ENCODE results near the gene SMPDL3A.

The SMPDL3A gene

DNA sequence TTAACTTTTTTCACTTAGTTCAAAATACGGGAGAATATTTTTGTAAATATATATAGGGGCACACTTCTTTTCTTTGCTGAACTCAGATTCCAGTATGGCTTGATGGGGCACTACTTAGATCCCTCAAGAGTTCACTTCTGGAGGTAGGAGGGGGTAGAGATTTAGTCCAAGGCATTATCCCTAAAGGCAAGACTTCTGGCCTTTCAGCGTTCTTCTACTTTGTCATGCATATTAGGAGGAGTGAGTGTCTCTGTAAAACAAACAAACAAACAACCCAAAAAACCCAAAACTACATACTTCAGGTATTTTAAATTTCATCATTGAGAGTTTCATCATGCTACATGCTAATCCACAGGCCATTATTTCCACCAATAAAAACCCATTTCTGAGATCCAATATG, 32.0 kb downstream of the SMPDL3A start:
- H3K9ac ChIP-seq (ENCODE audit: low read length): no peak overlapping the region
- H3K27ac ChIP-seq (ENCODE audit: low read length): no peak overlapping the region
- H3K36me3 ChIP-seq (replicated peaks; ENCODE audit: insufficient read depth, low read length): no peaks in the 10 kb centered on the region
- no peak for DNase-seq
- H3K9me2 ChIP-seq (replicated peaks; ENCODE audit: insufficient read depth, low read length): no peaks in the 10 kb centered on the region
- no peak overlapping the region for H3K4me2 ChIP-seq (ENCODE audit: low read depth, low read length)
- H3F3A ChIP-seq (ENCODE audit: insufficient read depth, low read length): no peaks in the 10 kb centered on the region
- no peaks in the 10 kb centered on the region for H3K27me3 ChIP-seq (replicated peaks; ENCODE audit: insufficient read depth, low read length)
- no peaks in the 10 kb centered on the region for H3K9me3 ChIP-seq (replicated peaks; ENCODE audit: insufficient read depth, low read length)
- no peaks in the 10 kb centered on the region for H4K20me1 ChIP-seq (ENCODE audit: insufficient read depth, low read length)
- H3K79me2 ChIP-seq (ENCODE audit: low read length): no peaks in the 10 kb centered on the region
- no peak overlapping the region for H3K4me3 ChIP-seq (ENCODE audit: low read length)
- no peak for TF ChIP-seq EZH2phosphoT487 (IDR thresholded peaks at IDR 0.05; ENCODE audit: low read length)
- TF ChIP-seq EZH2 (optimal IDR thresholded peaks at IDR 0.05; ENCODE audit: low read depth, low read length): no peak
- TF ChIP-seq, protein P1, sequence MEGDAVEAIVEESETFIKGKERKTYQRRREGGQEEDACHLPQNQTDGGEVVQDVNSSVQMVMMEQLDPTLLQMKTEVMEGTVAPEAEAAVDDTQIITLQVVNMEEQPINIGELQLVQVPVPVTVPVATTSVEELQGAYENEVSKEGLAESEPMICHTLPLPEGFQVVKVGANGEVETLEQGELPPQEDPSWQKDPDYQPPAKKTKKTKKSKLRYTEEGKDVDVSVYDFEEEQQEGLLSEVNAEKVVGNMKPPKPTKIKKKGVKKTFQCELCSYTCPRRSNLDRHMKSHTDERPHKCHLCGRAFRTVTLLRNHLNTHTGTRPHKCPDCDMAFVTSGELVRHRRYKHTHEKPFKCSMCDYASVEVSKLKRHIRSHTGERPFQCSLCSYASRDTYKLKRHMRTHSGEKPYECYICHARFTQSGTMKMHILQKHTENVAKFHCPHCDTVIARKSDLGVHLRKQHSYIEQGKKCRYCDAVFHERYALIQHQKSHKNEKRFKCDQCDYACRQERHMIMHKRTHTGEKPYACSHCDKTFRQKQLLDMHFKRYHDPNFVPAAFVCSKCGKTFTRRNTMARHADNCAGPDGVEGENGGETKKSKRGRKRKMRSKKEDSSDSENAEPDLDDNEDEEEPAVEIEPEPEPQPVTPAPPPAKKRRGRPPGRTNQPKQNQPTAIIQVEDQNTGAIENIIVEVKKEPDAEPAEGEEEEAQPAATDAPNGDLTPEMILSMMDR (IDR thresholded peaks at IDR 0.05; ENCODE audit: low read length): no peak
- H3K4me1 ChIP-seq (ENCODE audit: low read length): no peaks in the 10 kb centered on the region
- H2AFZ ChIP-seq (ENCODE audit: low read length): no peak overlapping the region

DNA sequence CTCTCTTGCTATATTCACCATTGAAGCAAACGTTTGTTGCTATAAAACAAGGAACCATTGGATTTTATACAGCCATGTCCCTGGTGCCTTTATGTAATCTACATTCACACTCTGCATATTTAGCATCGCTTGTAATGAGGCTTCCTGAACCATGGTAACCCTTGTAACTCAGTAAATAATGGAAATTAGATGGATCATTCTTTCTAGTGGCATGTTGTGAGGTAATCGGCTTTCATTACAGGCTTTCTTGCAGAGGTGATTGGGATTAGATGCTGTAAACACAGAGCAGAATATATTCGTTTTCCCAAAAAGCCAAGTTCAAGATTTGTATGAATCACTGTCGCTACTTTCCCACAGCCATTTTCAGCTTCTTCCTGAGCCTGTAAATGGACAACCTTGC, 36.1 kb downstream of the SMPDL3A start:
- no peak overlapping the region for H2AFZ ChIP-seq (ENCODE audit: low read length)
- no peak overlapping the region for H3K4me3 ChIP-seq (ENCODE audit: low read length)
- H3K4me1 ChIP-seq (ENCODE audit: low read length): no peaks in the 10 kb centered on the region
- no peak overlapping the region for H3K4me2 ChIP-seq (ENCODE audit: low read depth, low read length)
- H3K9me2 ChIP-seq (replicated peaks; ENCODE audit: insufficient read depth, low read length): no peaks in the 10 kb centered on the region
- no peak for DNase-seq
- TF ChIP-seq EZH2 (optimal IDR thresholded peaks at IDR 0.05; ENCODE audit: low read depth, low read length): no peak
- TF ChIP-seq, protein P1 (IDR thresholded peaks at IDR 0.05; ENCODE audit: low read length): no peak
- TF ChIP-seq EZH2phosphoT487 (IDR thresholded peaks at IDR 0.05; ENCODE audit: low read length): no peak
- no peaks in the 10 kb centered on the region for H3K79me2 ChIP-seq (ENCODE audit: low read length)
- no peak overlapping the region for H3K27ac ChIP-seq (ENCODE audit: low read length)
- H3K27me3 ChIP-seq (replicated peaks; ENCODE audit: insufficient read depth, low read length): no peaks in the 10 kb centered on the region
- no peak overlapping the region for H3K9ac ChIP-seq (ENCODE audit: low read length)
- no peaks in the 10 kb centered on the region for H3F3A ChIP-seq (ENCODE audit: insufficient read depth, low read length)
- H3K9me3 ChIP-seq (replicated peaks; ENCODE audit: insufficient read depth, low read length): no peaks in the 10 kb centered on the region
- no peaks in the 10 kb centered on the region for H4K20me1 ChIP-seq (ENCODE audit: insufficient read depth, low read length)
- no peaks in the 10 kb centered on the region for H3K36me3 ChIP-seq (replicated peaks; ENCODE audit: insufficient read depth, low read length)

DNA sequence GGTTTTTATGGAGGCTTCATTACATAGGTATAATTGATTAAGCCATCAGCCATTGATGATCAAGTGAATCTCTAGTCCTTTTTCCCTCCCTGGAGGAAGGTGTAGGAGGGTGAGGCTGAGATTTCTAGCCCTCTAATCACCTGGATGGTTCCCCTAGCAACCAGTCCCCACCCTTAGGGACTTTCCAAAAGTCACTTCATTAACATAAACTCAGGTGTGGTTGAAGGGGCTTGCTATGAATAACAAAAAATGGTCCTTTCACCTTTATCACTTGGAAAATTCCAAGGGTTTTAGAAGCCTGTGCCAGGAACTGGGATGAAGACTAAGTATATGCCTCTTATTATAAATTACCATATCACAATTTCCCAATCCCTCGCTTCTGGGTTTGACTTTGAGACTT, 40.4 kb downstream of the SMPDL3A start:
- no peak overlapping the region for H3K9ac ChIP-seq (ENCODE audit: low read length)
- no peaks in the 10 kb centered on the region for H3K4me1 ChIP-seq (ENCODE audit: low read length)
- H3K36me3 ChIP-seq (replicated peaks; ENCODE audit: insufficient read depth, low read length): no peaks in the 10 kb centered on the region
- H3K9me3 ChIP-seq (replicated peaks; ENCODE audit: insufficient read depth, low read length): no peaks in the 10 kb centered on the region
- TF ChIP-seq EZH2phosphoT487 (IDR thresholded peaks at IDR 0.05; ENCODE audit: low read length) (no peak), EZH2 (optimal IDR thresholded peaks at IDR 0.05; ENCODE audit: low read depth, low read length) (no peak)
- TF ChIP-seq, protein P1 (IDR thresholded peaks at IDR 0.05; ENCODE audit: low read length): no peak
- no peaks in the 10 kb centered on the region for H3K9me2 ChIP-seq (replicated peaks; ENCODE audit: insufficient read depth, low read length)
- no peak overlapping the region for H2AFZ ChIP-seq (ENCODE audit: low read length)
- no peaks in the 10 kb centered on the region for H3F3A ChIP-seq (ENCODE audit: insufficient read depth, low read length)
- no peak overlapping the region for H3K4me2 ChIP-seq (ENCODE audit: low read depth, low read length)
- H4K20me1 ChIP-seq (ENCODE audit: insufficient read depth, low read length): no peaks in the 10 kb centered on the region
- DNase-seq: no peak
- H3K27ac ChIP-seq (ENCODE audit: low read length): no peak overlapping the region
- H3K4me3 ChIP-seq (ENCODE audit: low read length): no peak overlapping the region
- no peaks in the 10 kb centered on the region for H3K79me2 ChIP-seq (ENCODE audit: low read length)
- H3K27me3 ChIP-seq (replicated peaks; ENCODE audit: insufficient read depth, low read length): no peaks in the 10 kb centered on the region
